Dermis lymphatic vessel endothelial cell (primary cell): ENCODE measurements around the gene DAD1. TPM values are rescaled to one million over a fixed set of nuclear protein-coding genes. Genes with fewer than 3 reads are reported as not detected.

Source experiments
- total RNA-seq: library from RNA; depleted of rRNA; stranded (reverse); fragments of >200 nt; gene quantifications from 2 replicates; pipeline ENCODE4 v1.2.1, GENCODE V29; 2014

Gene DAD1
- 276 and 439 TPM in 2 replicates for total RNA-seq

GRCh38 chr14:22589096-22589839 lies at the start of gene DAD1:
Gene DAD1 (minus strand): TSS chr14:22589224. CDS start chr14:22589157, 67 bp downstream.

GRCh38 chr14:22598099-22598895 lies 9.3 kb upstream of the DAD1 start, which contains the start of gene ABHD4:
Gene ABHD4 (plus strand): TSS chr14:22598300. CDS start chr14:22598307, 7 bp downstream.

Other genes with a start within 250 kb of the DAD1 start
- gene ABHD4, start 9.1 kb upstream of the DAD1 start, total RNA-seq, result 9.2 and 12.8 TPM in 2 replicates
- not detected in 2 replicates for gene OR6J1, start 55.1 kb upstream of the DAD1 start, total RNA-seq
- gene OXA1L, start 177.5 kb upstream of the DAD1 start, total RNA-seq, result 41.2 and 63.3 TPM in 2 replicates
- 4.1 and 5.3 TPM in 2 replicates for gene SLC7A7, start 226.2 kb upstream of the DAD1 start, total RNA-seq
- gene MRPL52, start 240.7 kb upstream of the DAD1 start, total RNA-seq, result 34.1 and 35.0 TPM in 2 replicates
- gene MMP14, start 247.4 kb upstream of the DAD1 start, total RNA-seq, result 51.7 and 95.7 TPM in 2 replicates